ENCODE measurements around the gene CUL2. TPM values are rescaled to one million over a fixed set of nuclear protein-coding genes. Genes with fewer than 3 reads are reported as not detected.

Gene CUL2
- total RNA-seq, 2 donors from 2014 or later, result 26.4 to 30.1 TPM

DNA sequence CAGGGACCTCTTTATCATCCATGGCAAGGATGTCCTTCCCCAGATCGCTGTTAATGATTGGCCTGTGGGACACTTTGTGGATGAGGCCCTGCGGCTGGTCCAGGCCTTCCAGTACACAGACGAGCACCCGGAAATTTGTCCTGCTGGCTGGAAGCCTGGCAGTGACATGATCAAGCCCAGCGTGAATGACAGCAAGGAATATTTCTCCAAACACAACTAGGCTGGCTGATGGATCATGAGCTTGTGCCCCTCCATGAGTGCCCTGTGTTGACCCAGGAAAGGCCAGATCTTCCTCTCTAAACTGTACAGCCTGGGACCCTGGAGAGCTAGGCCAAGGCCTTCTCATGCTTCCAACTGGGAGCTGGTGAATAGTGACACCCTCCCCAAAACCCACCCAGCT, 124.1 kb downstream of the CUL2 start:
- intact Hi-C loops (cut with DNase I), result loop anchor here in 1 of 2 donors (10.0 kb wide), 1 partner anchor 141 kb away; no protein-coding TSS in a partner anchor
- ATAC-seq (no peak), DNase-seq (no peak)

DNA sequence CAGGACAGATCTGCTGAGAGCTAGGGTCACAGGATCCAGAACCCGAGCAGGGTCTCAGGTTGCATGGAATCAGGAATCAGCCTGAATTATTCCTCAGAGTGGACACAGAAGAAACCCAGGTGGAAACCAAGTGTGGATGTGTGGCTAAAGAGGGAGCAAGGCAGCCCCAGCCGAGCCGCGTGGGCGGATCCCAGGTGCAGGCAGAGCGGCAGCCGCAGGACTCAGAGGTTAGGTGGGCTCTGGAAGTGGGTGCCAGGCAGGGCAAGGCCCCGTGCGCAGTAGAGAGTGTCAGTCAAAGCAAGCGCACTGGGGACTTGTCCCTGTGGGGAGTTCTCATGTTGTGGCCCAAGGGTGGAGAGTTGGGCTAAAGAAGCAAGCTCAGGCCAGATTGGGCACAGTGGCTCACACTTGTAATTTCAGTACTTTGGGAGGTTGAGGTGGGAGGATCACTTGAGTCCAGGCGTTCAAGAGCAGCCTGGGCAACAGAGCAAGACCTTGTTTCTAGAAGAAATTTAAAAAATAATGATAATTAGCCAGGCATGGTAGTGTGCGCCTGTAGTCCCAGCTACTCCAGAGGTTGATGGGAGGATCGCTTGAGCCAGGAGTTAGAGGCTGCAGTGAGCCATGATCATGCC, 125.9 kb downstream of the CUL2 start:
- DNase-seq, result no peak
- intact Hi-C loops (cut with DNase I), result loop anchor here in 1 of 2 donors (10.0 kb wide), 1 partner anchor 139 kb away; no protein-coding TSS in a partner anchor
- no peak for ATAC-seq

GRCh38 chr10:34962866-34963265, 127.3 kb downstream of the CUL2 start:
- ATAC-seq (no peak), DNase-seq (no peak)
- intact Hi-C loops (cut with DNase I), result loop anchor here in 1 of 2 donors (10.0 kb wide), 1 partner anchor 138 kb away; no protein-coding TSS in a partner anchor

DNA sequence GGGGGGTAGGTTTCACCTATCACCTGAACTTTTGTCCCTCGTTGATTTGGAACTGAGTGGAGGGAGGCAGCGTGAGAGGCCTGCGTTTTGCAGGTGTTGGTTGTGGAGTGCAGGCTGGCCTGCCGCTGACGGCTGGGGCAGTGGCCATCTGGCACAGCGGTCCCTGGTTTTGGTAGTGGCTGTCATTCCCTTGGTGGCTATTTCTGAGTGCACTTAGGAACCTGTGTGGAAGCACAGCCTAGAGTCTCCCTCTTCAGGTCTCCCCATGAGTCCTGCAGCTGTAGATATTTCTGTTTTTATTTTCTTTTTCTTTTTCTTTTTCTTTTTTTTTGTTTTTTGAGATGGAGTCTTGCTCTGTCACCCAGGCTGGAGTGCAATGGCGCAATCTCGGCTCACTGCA, 129.2 kb downstream of the CUL2 start:
- intact Hi-C loops (cut with DNase I), result loop anchor here in 1 of 2 donors (10.0 kb wide), 1 partner anchor 136 kb away; no protein-coding TSS in a partner anchor
- DNase-seq (no peak), ATAC-seq (peak; percentile 70 to 81)

DNA sequence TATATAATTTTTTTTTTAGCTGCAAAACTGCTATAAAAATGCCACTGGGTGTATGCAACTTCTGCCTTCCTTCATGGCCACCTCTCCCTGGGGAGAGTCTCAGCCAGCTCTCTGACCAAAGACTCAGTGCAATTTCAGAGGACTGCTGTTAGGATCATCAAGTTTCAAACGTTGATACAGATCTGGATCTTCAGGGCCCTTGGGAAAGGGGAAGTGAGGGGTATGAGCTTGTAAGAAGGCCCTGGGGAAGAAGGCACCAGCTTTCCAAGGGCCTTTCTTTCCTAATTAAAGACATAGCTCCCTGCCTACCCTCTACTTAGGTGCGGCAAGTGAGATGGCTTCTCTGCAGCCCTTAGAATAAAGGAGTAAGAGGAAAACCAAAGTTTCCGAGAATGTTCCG, 130.4 kb downstream of the CUL2 start:
- ATAC-seq, result no peak

DNA sequence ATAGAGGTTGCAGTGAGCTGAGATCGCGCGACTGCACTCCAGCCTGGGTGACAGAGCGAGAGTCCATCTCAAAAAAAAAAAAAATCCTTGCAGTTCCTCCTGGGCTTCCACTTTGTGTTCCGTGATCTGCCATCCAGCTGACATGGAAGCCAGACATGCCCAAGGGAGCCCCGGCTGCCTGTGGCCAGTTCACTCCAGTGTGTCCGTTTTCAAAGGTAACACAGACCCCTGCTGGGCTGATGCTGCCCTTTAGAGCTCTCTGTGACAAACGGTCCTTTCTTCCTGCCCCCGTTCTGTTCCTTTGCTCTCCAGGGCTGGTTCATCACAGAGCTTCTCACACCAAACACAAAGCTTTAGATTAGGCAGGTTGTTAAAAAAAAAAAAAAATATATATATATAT, 130.8 kb downstream of the CUL2 start:
- no peak for DNase-seq
- no peak for ATAC-seq
- intact Hi-C loops (cut with DNase I), result loop anchor here in 1 of 2 donors (10.0 kb wide), 1 partner anchor 285 kb away; no protein-coding TSS in a partner anchor

More for the DNA sequence above, 130.4 kb downstream of the CUL2 start:
- intact Hi-C loops (cut with DNase I), result loop anchor here in 1 of 2 donors (10.0 kb wide), 2 partner anchors 135 to 285 kb away; no protein-coding TSS in a partner anchor
- no peak for DNase-seq

Small RNA genes within 50 kb of the gene (microRNA-seq; reads per million reads assigned to microRNA genes)
- 2.0 to 3.3 reads per million in 2 donors for gene MIR3611

Other genes starting within 250 kb of the CUL2 start
- gene CREM, start 36.5 kb upstream of the CUL2 start, total RNA-seq, result 10 to 100 TPM; 41.0 to 41.4 TPM
- gene CCNY, start 246.2 kb upstream of the CUL2 start, total RNA-seq, result 10 to 100 TPM; 59.3 to 76.5 TPM